WTC11 (cell line): ENCODE measurements around the gene AIG1.

ENCODE experiments used
- ATF1 ChIP-seq: sonication (generic); formaldehyde crosslinking; IDR thresholded peaks from 2 replicates; pipeline ENCODE4 v1.8.1; 2023; ENCODE audit warnings: mild to moderate bottlenecking, moderate library complexity, missing genetic modification reagents
- ATF3 ChIP-seq: sonication (generic); formaldehyde crosslinking; conservative IDR thresholded peaks from 2 replicates; pipeline ENCODE4 v1.8.1; 2022; ENCODE audit warnings: mild to moderate bottlenecking, missing genetic modification reagents
- CTCF ChIP-seq: fragments of 200-600 bp; IDR thresholded peaks from 2 replicates; pipeline ENCODE4 v1.8.0; 2022; ENCODE audit warnings: antibody characterized with exemption
- E2F5 ChIP-seq: sonication (generic); formaldehyde crosslinking; IDR thresholded peaks from 2 replicates; pipeline ENCODE4 v1.8.1; 2022; ENCODE audit warnings: mild to moderate bottlenecking, moderate library complexity, missing genetic modification reagents
- ELF4 ChIP-seq: sonication (generic); formaldehyde crosslinking; IDR thresholded peaks from 2 replicates; pipeline ENCODE4 v1.8.1; 2022; ENCODE audit warnings: low read depth, mild to moderate bottlenecking, moderate library complexity, missing genetic modification reagents
- JUN ChIP-seq: sonication (generic); formaldehyde crosslinking; IDR thresholded peaks from 2 replicates; pipeline ENCODE4 v1.8.0; 2023; ENCODE audit warnings: mild to moderate bottlenecking, missing genetic modification reagents
- NFYB ChIP-seq: sonication (generic); formaldehyde crosslinking; conservative IDR thresholded peaks from 2 replicates; pipeline ENCODE4 v1.8.0; 2022; ENCODE audit warnings: low read depth, missing genetic modification reagents
- NR3C1 ChIP-seq: sonication (generic); formaldehyde crosslinking; conservative IDR thresholded peaks from 2 replicates; pipeline ENCODE4 v1.8.1; 2023; ENCODE audit warnings: low read depth, mild to moderate bottlenecking, missing genetic modification reagents
- TCF7 ChIP-seq: sonication (generic); formaldehyde crosslinking; IDR thresholded peaks from 2 replicates; pipeline ENCODE4 v1.8.0; 2022; ENCODE audit warnings: mild to moderate bottlenecking, low read depth, missing genetic modification reagents, moderate library complexity

- TF ChIP-seq CTCF (no peak), E2F5 (no peak), ELF4 (no peak), NFYB (CRISPR knock-in tag) (no peak), TCF7 (CRISPR knock-in tag) (no peak), ATF3 (CRISPR knock-in tag) (no peak), ATF1 (CRISPR knock-in tag) (no peak), JUN (CRISPR knock-in tag) (no peak), NR3C1 (no peak)
These were observed 162.1 kb downstream of the AIG1 start for GRCh38 chr6:143222801-143223231.
